Esophagus muscularis mucosa (tissue), 4 donors: ENCODE results near the gene RNF222. TPM values are rescaled to one million over a fixed set of nuclear protein-coding genes. Genes with fewer than 3 reads are reported as not detected.

Experiments used
- DNase-seq: peaks from one replicate; pipeline ENCODE4 v3.0.0-alpha.2; 2017; ENCODE audit errors: extremely low spot score
- H3K27ac ChIP-seq, 4 donors: fragments of 200-600 bp; sonication (generic); replicated peaks in 1 of 4; 1 replicate in 3 of 4; 2 replicates in 1 of 4; pipeline ENCODE4 v1.5.1; 2016 to 2019; ENCODE audit warnings: mild to moderate bottlenecking in 1 of 4
- H3K27me3 ChIP-seq, 4 donors: fragments of 200-600 bp; sonication (generic); one replicate each; pipeline versions ENCODE4 v1.5.1 to v1.6.0; 2016 to 2019
- H3K36me3 ChIP-seq, 4 donors: fragments of 200-600 bp; sonication (generic); one replicate each; pipeline ENCODE4 v1.5.1; 2016 to 2019
- H3K4me1 ChIP-seq, 4 donors: fragments of 200-600 bp; sonication (generic); one replicate each; pipeline ENCODE4 v1.5.1; 2016 to 2019
- H3K4me3 ChIP-seq, 4 donors: fragments of 200-600 bp; sonication (generic); 1 replicate in 2 of 4; 2 replicates in 2 of 4; pipeline ENCODE4 v1.5.1; 2016 to 2019; ENCODE audit warnings: mild to moderate bottlenecking in 4 of 4, moderate library complexity in 1 of 4
- H3K9me3 ChIP-seq, 4 donors: fragments of 200-600 bp; sonication (generic); 1 replicate in 3 of 4; 2 replicates in 1 of 4; pipeline ENCODE4 v1.5.1; 2016 to 2019
- EP300 ChIP-seq: sonication (generic); formaldehyde crosslinking; IDR thresholded peaks from one replicate; pipeline ENCODE4 v1.6.1; 2017; ENCODE audit warnings: antibody characterized with exemption
- POLR2A ChIP-seq: fragments of 450-650 bp; IDR thresholded peaks from one replicate; pipeline ENCODE4 v1.6.1; 2017; ENCODE audit warnings: antibody characterized with exemption, moderate library complexity, mild to moderate bottlenecking, low read depth
- POLR2AphosphoS5 ChIP-seq, 2 donors: sonication (generic); formaldehyde crosslinking; IDR thresholded peaks; one replicate each; pipeline ENCODE4 v1.6.1; 2017; ENCODE audit warnings: antibody characterized with exemption in 2 of 2
- WGBS: methylation state at CpG from one replicate; pipeline ENCODE4 v1.1.5; 2018; 5-methylcytosine and 5-hydroxymethylcytosine counted together
- intact Hi-C: fragments of 100-400 bp; cut with DNase I; formaldehyde crosslinking; loops from one replicate; pipeline ENCODE4 v1.15.1; 2023
- total RNA-seq, 4 donors: library from RNA; depleted of rRNA; stranded (reverse); fragments of >200 nt; gene quantifications; one replicate each; pipeline versions ENCODE4 v1.1.0 to v1.2.1, GENCODE V29; 2016
- TF ChIP-seq, protein P1 (sequence below), 3 experiments: fragments of 200-600 bp in 2 of 3; fragments of 450-650 bp in 1 of 3; sonication (generic) in 2 of 3; IDR thresholded peaks; one replicate each; pipeline ENCODE4 v1.5.1; 2017 to 2019; ENCODE audit warnings: antibody characterized with exemption in 3 of 3, mild to moderate bottlenecking in 2 of 3, moderate library complexity in 1 of 3

The RNF222 gene
- total RNA-seq, 4 donors from 2014 or later, result 0.42 TPM; not detected in 3

DNA sequence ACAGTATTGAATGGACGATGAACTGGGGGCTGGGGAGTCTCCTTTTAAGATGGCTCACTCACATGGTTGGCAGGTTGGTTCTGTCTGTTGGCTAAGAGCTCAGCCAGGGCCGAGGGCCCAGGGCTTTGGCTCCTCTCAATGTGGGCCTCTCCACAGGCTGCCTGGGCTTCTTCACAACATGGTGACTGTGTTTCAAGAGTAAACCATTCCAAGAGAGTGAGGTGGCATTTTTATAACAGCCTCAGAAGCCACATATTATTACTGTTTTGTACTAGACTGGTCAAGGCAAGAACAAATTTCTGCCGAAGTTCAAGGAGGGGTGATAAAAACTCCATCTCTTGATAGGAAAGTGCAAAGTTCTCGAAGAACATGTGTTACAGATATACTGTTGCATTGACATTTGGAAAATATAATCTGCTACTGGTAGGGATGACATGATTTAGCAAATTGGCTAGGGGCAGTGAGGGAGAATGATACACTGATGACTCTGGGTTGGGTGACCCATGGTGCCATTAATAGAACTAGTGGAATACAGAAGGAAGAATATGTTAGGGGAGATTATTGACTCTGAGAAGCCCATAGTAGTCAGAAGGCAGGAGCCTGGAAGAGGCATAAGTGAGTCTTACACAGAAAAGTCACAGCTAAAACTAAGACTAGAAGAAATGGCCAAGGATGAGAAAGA, 34.8 kb downstream of the RNF222 start:
- intact Hi-C loops, result no loop called here
- TF ChIP-seq POLR2AphosphoS5 (IDR thresholded peaks at IDR 0.05), result no peak
- TF ChIP-seq POLR2A, result no peak
- no peak for TF ChIP-seq EP300
- TF ChIP-seq, protein P1, sequence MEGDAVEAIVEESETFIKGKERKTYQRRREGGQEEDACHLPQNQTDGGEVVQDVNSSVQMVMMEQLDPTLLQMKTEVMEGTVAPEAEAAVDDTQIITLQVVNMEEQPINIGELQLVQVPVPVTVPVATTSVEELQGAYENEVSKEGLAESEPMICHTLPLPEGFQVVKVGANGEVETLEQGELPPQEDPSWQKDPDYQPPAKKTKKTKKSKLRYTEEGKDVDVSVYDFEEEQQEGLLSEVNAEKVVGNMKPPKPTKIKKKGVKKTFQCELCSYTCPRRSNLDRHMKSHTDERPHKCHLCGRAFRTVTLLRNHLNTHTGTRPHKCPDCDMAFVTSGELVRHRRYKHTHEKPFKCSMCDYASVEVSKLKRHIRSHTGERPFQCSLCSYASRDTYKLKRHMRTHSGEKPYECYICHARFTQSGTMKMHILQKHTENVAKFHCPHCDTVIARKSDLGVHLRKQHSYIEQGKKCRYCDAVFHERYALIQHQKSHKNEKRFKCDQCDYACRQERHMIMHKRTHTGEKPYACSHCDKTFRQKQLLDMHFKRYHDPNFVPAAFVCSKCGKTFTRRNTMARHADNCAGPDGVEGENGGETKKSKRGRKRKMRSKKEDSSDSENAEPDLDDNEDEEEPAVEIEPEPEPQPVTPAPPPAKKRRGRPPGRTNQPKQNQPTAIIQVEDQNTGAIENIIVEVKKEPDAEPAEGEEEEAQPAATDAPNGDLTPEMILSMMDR (IDR thresholded peaks at IDR 0.05), result no peak
- no peaks in the 10 kb centered on the region for H3K9me3 ChIP-seq
- H3K36me3 ChIP-seq, result peaks cover 0 to 17% (median 5%) of the 10 kb centered on the region in 4 donors
- H3K4me3 ChIP-seq, result no peak overlapping the region
- no peaks in the 10 kb centered on the region for H3K27me3 ChIP-seq
- H3K4me1 ChIP-seq, result peaks cover 8 to 38% (median 15%) of the 10 kb centered on the region in 4 donors
- 91% methylated on average over 4 of the region's 4 CpGs for WGBS
- H3K27ac ChIP-seq, result no peak overlapping the region
- no peak for DNase-seq

DNA sequence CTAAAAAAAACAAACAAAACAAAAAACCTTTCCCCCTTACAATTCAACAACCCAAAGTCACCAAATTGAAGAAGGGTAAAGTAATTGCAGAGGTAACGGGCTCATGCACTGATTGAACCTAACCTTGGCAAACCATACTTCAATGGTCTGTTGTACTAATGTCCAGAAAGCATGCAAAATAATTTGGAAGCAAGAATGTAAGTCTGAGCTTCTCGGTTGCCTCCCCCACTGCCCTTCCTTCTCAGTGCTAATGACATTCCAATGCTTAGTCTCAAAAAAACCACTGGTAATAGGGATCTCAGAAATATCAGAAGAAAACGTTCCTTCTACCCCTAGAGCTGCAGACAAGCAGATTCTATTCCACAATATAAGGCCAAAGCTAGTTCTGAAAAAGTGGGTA, 36.9 kb downstream of the RNF222 start:
- TF ChIP-seq, protein P1 (IDR thresholded peaks at IDR 0.05), result no peak
- Histone ChIP-seq H3K36me3 (peaks cover 0 to 14% (median 5%) of the 10 kb centered on the region in 4 donors), H3K27me3 (no peaks in the 10 kb centered on the region), H3K27ac (peak overlapping the region in 3 of 4 donors; percentile 14 to 51 (median 14)), H3K4me3 (no peak overlapping the region), H3K9me3 (no peaks in the 10 kb centered on the region), H3K4me1 (peaks cover 0 to 33% (median 13%) of the 10 kb centered on the region in 4 donors)
- 58% methylated on average over 3 of the region's 3 CpGs for whole genome bisulfite sequencing
- no peak for DNase-seq
- intact Hi-C loops, result no loop called here

DNA sequence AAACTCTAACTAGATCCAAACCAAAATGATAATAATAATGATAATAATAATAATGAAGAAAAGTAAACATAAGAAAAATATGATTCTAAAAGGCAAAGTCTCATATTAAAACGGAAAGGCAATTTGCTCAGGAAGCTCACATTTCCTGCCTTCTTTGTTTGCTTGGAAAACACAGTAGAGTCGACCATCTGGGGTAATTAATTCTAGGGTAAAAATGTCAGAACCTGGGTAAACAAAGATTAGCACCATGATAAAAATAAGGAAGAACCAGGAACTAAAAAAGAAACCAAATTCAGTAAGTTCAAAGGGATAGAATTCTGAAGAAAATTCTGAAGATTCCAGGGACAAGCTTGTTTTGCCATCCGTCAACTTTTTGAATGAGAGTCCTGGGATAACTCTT, 37.4 kb downstream of the RNF222 start:
- Histone ChIP-seq H3K27me3 (no peaks in the 10 kb centered on the region), H3K27ac (peak overlapping the region in 2 of 4 donors; percentile 14 to 51), H3K36me3 (peaks cover 0 to 9% (median 4%) of the 10 kb centered on the region in 4 donors), H3K4me3 (no peak overlapping the region), H3K4me1 (peaks cover 0 to 28% (median 11%) of the 10 kb centered on the region in 4 donors), H3K9me3 (no peaks in the 10 kb centered on the region)
- intact Hi-C loops, result no loop called here
- TF ChIP-seq POLR2AphosphoS5 (IDR thresholded peaks at IDR 0.05) (no peak), POLR2A (no peak), EP300 (no peak)
- TF ChIP-seq, protein P1 (IDR thresholded peaks at IDR 0.05), result no peak
- no peak for DNase-seq
- WGBS, result 51% methylated on average over 3 of the region's 3 CpGs

DNA sequence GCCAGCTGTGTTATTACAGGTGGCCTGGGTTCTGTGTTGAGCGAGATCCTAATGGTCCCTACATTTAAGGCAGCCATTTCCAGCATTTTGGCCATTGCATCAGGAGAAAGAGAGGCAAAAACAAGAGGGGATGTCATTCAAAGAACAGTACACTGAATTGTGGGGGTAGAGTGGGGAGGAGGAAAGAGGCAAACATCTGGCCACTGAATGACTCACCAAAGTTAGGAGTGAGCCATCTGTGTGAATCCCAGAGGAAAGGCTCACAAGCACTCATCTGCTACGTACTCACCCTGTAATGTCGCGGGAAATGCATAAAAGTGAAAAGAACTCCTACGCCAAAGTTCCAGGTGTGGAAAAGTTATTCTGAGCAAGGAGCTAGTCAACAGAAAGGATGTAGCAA, 37.9 kb downstream of the RNF222 start:
- Histone ChIP-seq H3K4me1 (peaks cover 0 to 23% (median 11%) of the 10 kb centered on the region in 4 donors), H3K27me3 (no peaks in the 10 kb centered on the region), H3K4me3 (no peak overlapping the region), H3K9me3 (no peaks in the 10 kb centered on the region), H3K36me3 (peaks cover 0 to 7% (median 2%) of the 10 kb centered on the region in 4 donors), H3K27ac (peak overlapping the region in 3 of 4 donors; percentile 6 to 51 (median 43))
- no peak for DNase-seq
- WGBS, result 61% methylated on average over 5 of the region's 5 CpGs
- intact Hi-C loops, result no loop called here
- TF ChIP-seq, protein P1 (IDR thresholded peaks at IDR 0.05), result no peak
- TF ChIP-seq EP300 (no peak), POLR2A (no peak), POLR2AphosphoS5 (IDR thresholded peaks at IDR 0.05) (peak in 1 of 2 donors; percentile 47)
